SK-N-SH (cell line): ENCODE measurements around the gene STX7. TPM values are rescaled to one million over a fixed set of nuclear protein-coding genes. Genes with fewer than 3 reads are reported as not detected.

ENCODE experiments used
- CTCF ChIA-PET: fragments of 300-600, 350-600 bp; formaldehyde crosslinking; extraction: SDS; loops from one replicate; lab custom pipeline; 2021; lab: Yijun Ruan, JAX
- POLR2A ChIA-PET: fragments of 350-600 bp; sonication (Branson Sonifier 250); formaldehyde crosslinking; extraction: SDS; loops from one replicate; lab custom pipeline; 2020; ENCODE audit warnings: antibody characterized with exemption, inconsistent platforms; lab: Yijun Ruan, JAX
- DNase-seq: peaks from one replicate; pipeline ENCODE4 v3.0.0; 2012
- H2AFZ ChIP-seq: fragments of 200-600 bp; sonication (generic); 2 replicates; pipeline ENCODE4 v1.8.1; 2016; ENCODE audit warnings: antibody characterized with exemption, mild to moderate bottlenecking, low read depth
- H3F3A ChIP-seq: fragments of 200-600 bp; sonication (generic); replicated peaks from 2 replicates; pipeline ENCODE3; 2016; ENCODE audit warnings: antibody characterized with exemption, mild to moderate bottlenecking; ENCODE audit not compliant: insufficient read depth
- H3K27ac ChIP-seq, 2 experiments: fragments of 200-500 bp in 1 of 2; fragments of 200-600 bp in 1 of 2; sonication (Bioruptor generic) in 1 of 2; sonication (generic), shearing (Covaris generic) in 1 of 2; 2 replicates each; pipeline versions ENCODE4 v1.5.1 to v1.6.1; 2014 to 2016; ENCODE audit warnings: low read depth in 2 of 2, inconsistent platforms in 1 of 2, low read length in 1 of 2, mild to moderate bottlenecking in 1 of 2, mixed read lengths in 1 of 2
- H3K27me3 ChIP-seq: fragments of 200-600 bp; sonication (generic), shearing (Covaris generic); 2 replicates; pipeline ENCODE4 v1.6.1; 2016; ENCODE audit warnings: mixed run types; ENCODE audit not compliant: insufficient read depth
- H3K36me3 ChIP-seq, 2 experiments: fragments of 200-500 bp in 1 of 2; fragments of 200-600 bp in 1 of 2; sonication (Bioruptor generic) in 1 of 2; sonication (generic) in 1 of 2; replicated peaks in 1 of 2; 2 replicates each; pipeline versions ENCODE3 to v1.5.1; 2014 to 2016; ENCODE audit warnings: low read length in 1 of 2, mild to moderate bottlenecking in 1 of 2; ENCODE audit not compliant: insufficient read depth in 2 of 2, control insufficient read depth in 1 of 2
- H3K4me1 ChIP-seq, 2 experiments: fragments of 200-500 bp in 1 of 2; fragments of 200-600 bp in 1 of 2; sonication (Bioruptor generic) in 1 of 2; sonication (generic), shearing (Covaris generic) in 1 of 2; 2 replicates each; pipeline versions ENCODE4 v1.5.1 to v1.6.1; 2014 to 2016; ENCODE audit warnings: low read depth in 1 of 2, low read length in 1 of 2, mixed run types in 1 of 2; ENCODE audit not compliant: insufficient read depth in 2 of 2, control insufficient read depth in 1 of 2
- H3K4me2 ChIP-seq: fragments of 200-600 bp; sonication (generic), shearing (Covaris generic); 2 replicates; pipeline ENCODE4 v1.6.1; 2017; ENCODE audit warnings: mixed run types
- H3K4me3 ChIP-seq, 2 experiments: fragments of 200-500 bp in 1 of 2; fragments of 200-600 bp in 1 of 2; sonication (Bioruptor generic) in 1 of 2; sonication (generic), shearing (Covaris generic) in 1 of 2; 2 replicates each; pipeline versions ENCODE4 v1.5.1 to v1.8.1; 2014 to 2016; ENCODE audit warnings: low read depth in 2 of 2, inconsistent platforms in 1 of 2, low read length in 1 of 2, mild to moderate bottlenecking in 1 of 2, mixed read lengths in 1 of 2, moderate library complexity in 1 of 2
- H3K79me2 ChIP-seq: fragments of 200-600 bp; sonication (generic); 2 replicates; pipeline ENCODE4 v1.8.1; 2017; ENCODE audit warnings: mild to moderate bottlenecking; ENCODE audit not compliant: insufficient read depth
- H3K9ac ChIP-seq: fragments of 200-600 bp; sonication (generic); 2 replicates; pipeline ENCODE4 v1.6.1; 2017; ENCODE audit warnings: mixed run types
- H3K9me2 ChIP-seq: fragments of 200-600 bp; sonication (generic); 2 replicates; pipeline ENCODE4 v1.6.1; 2017; ENCODE audit warnings: mixed run types
- H3K9me3 ChIP-seq: fragments of 200-600 bp; sonication (generic); 2 replicates; pipeline ENCODE4 v1.6.1; 2017; ENCODE audit warnings: mixed run types, mild to moderate bottlenecking, moderate library complexity
- H4K20me1 ChIP-seq: fragments of 200-600 bp; sonication (generic); 2 replicates; pipeline ENCODE4 v1.6.1; 2017; ENCODE audit warnings: mild to moderate bottlenecking, mixed run types; ENCODE audit not compliant: insufficient read depth
- CTCF ChIP-seq: fragments of 200-600 bp; sonication (generic); IDR thresholded peaks from 2 replicates; pipeline ENCODE4 v1.6.1; 2017; ENCODE audit warnings: antibody characterized with exemption, mild to moderate bottlenecking, moderate library complexity
- EP300 ChIP-seq, 2 experiments: IDR thresholded peaks; 2 replicates each; pipeline versions ENCODE4 v1.4.0 to v1.6.1; 2012; ENCODE audit warnings: borderline replicate concordance in 1 of 2, low read depth in 1 of 2, low read length in 1 of 2
- EZH2phosphoT487 ChIP-seq: fragments of 200-600 bp; sonication (generic); IDR thresholded peaks from 2 replicates; pipeline ENCODE4 v1.6.1; 2017; ENCODE audit warnings: low read depth, mixed run types, mild to moderate bottlenecking, antibody characterized with exemption, moderate library complexity, borderline replicate concordance
- FOXM1 ChIP-seq: IDR thresholded peaks from 2 replicates; pipeline ENCODE4 v1.4.0; 2012; ENCODE audit warnings: low read depth, mild to moderate bottlenecking
- GABPA ChIP-seq: IDR thresholded peaks from 2 replicates; pipeline ENCODE4 v1.4.0; 2012; ENCODE audit warnings: low read depth, mild to moderate bottlenecking
- IRF3 ChIP-seq: fragments of 150-350 bp; IDR thresholded peaks from 2 replicates; pipeline ENCODE4 v1.6.1; 2016; ENCODE audit warnings: mild to moderate bottlenecking, low read depth, low read length
- JUND ChIP-seq: IDR thresholded peaks from 2 replicates; pipeline ENCODE4 v1.4.0; 2012
- MAX ChIP-seq: IDR thresholded peaks from 2 replicates; pipeline ENCODE4 v1.4.0; 2012; ENCODE audit warnings: low read depth
- NFIC ChIP-seq: IDR thresholded peaks from 2 replicates; pipeline ENCODE4 v1.4.0; 2012; ENCODE audit warnings: borderline replicate concordance
- POLR2AphosphoS5 ChIP-seq: IDR thresholded peaks from 2 replicates; pipeline ENCODE4 v1.6.1; 2012; ENCODE audit warnings: low read depth, low read length
- RFX5 ChIP-seq: IDR thresholded peaks from 2 replicates; pipeline ENCODE4 v1.6.1; 2012; ENCODE audit warnings: mild to moderate bottlenecking, improper control_type of control experiment, low read length
- TCF12 ChIP-seq: IDR thresholded peaks from 2 replicates; pipeline ENCODE4 v1.4.0; 2012
- USF2 ChIP-seq: fragments of 150-350 bp; IDR thresholded peaks from 2 replicates; pipeline ENCODE4 v1.6.1; 2017; ENCODE audit warnings: antibody characterized with exemption, low read length, low read depth, borderline replicate concordance
- ZBTB33 ChIP-seq: IDR thresholded peaks from 2 replicates; pipeline ENCODE4 v1.4.0; 2012; ENCODE audit warnings: low read depth, borderline replicate concordance
- WGBS: methylation state at CpG from one replicate; pipeline ENCODE4 v1.1.6; 2017; ENCODE audit warnings: low lambda C conversion rate; 5-methylcytosine and 5-hydroxymethylcytosine counted together
- polyA plus RNA-seq, 3 experiments: library from polyadenylated mRNA; depleted of rRNA; stranded (reverse); fragments of >200 nt; gene quantifications; 2 replicates each; pipeline ENCODE4 v1.2.3, GENCODE V29; 2012

STX7 gene
- polyA plus RNA-seq, 1 of the 3 experiments (the other 2 are of a cell fraction), result 12.8 TPM

GRCh38 chr6:132418235-132418965 lies 94.5 kb downstream of the STX7 start (continued):
- no peak for TF ChIP-seq EP300 (IDR thresholded peaks at IDR 0.05; ENCODE audit: borderline replicate concordance in 1 of 2, low read depth in 1 of 2, low read length in 1 of 2)

- no peak overlapping the region for H3K4me3 ChIP-seq
- H4K20me1 ChIP-seq, result no peaks in the 10 kb centered on the region
- H3K4me1 ChIP-seq, result no peaks in the 10 kb centered on the region; a peak in 1 of 4 replicates
- CTCF ChIA-PET, result no interaction called here
- H3K27ac ChIP-seq, result peak overlapping the region in 1 of 2 experiments; percentile 74; a peak in 2 of 4 replicates
- H3K9me2 ChIP-seq, result no peaks in the 10 kb centered on the region
- no peak for DNase-seq
- H3K79me2 ChIP-seq, result no peaks in the 10 kb centered on the region
- no peaks in the 10 kb centered on the region for H3K27me3 ChIP-seq
- H3K9me3 ChIP-seq, result 0 out of 2 replicates have a peak, but pooled peaks cover 3% of the 10 kb centered on the region
- TF ChIP-seq ZBTB33 (no peak), JUND (no peak), MAX (no peak)
- TF ChIP-seq, all 33 proteins: peak for 0
- WGBS, result 31% methylated on average over 5 of the region's 5 CpGs
- POLR2A ChIA-PET, result no interaction called here
- H3F3A ChIP-seq, result peaks cover 16% of the 10 kb centered on the region
- no peaks in the 10 kb centered on the region for H3K36me3 ChIP-seq
- no peak overlapping the region for H3K9ac ChIP-seq
- H2AFZ ChIP-seq, result no peak overlapping the region
- H3K4me2 ChIP-seq, result 0 out of 2 replicates have a peak overlapping the region, but pooled peaks have one; percentile 16
These were observed 98.2 kb downstream of the STX7 start for GRCh38 chr6:132414761-132415160.

- H3K4me1 ChIP-seq, result no peaks in the 10 kb centered on the region; a peak in 1 of 4 replicates
- H3K9me2 ChIP-seq, result no peaks in the 10 kb centered on the region
- ChIA-PET CTCF (no interaction called here), POLR2A (no interaction called here)
- no peak overlapping the region for H2AFZ ChIP-seq
- 0 out of 2 replicates have a peak, but pooled peaks cover 3% of the 10 kb centered on the region for H3K9me3 ChIP-seq
- no peak overlapping the region for H3K4me3 ChIP-seq
- no peak overlapping the region for H3K9ac ChIP-seq
- H3K27me3 ChIP-seq, result no peaks in the 10 kb centered on the region
- no peaks in the 10 kb centered on the region for H3K36me3 ChIP-seq
- no peak for DNase-seq
- no peaks in the 10 kb centered on the region for H4K20me1 ChIP-seq
- H3K4me2 ChIP-seq, result 0 out of 2 replicates have a peak overlapping the region, but pooled peaks have one; percentile 16
- H3K27ac ChIP-seq, result peak overlapping the region in 1 of 2 experiments; percentile 74; a peak in 2 of 4 replicates
- 11% methylated on average over 6 of the region's 6 CpGs for WGBS
- peaks cover 16% of the 10 kb centered on the region for H3F3A ChIP-seq
- no peaks in the 10 kb centered on the region for H3K79me2 ChIP-seq
- TF ChIP-seq EZH2phosphoT487 (no peak), CTCF (no peak), MAX (no peak), EP300 (IDR thresholded peaks at IDR 0.05; ENCODE audit: borderline replicate concordance in 1 of 2, low read depth in 1 of 2, low read length in 1 of 2) (no peak), NFIC (no peak), FOXM1 (no peak), TCF12 (no peak), IRF3 (no peak), POLR2AphosphoS5 (no peak), GABPA (no peak), ZBTB33 (no peak), USF2 (no peak), RFX5 (no peak)
These were observed 98.6 kb downstream of the STX7 start for GRCh38 chr6:132414322-132414721.
